Measurements from ENCODE around the gene FNDC3B.

The FNDC3B gene

GRCh38 chr3:172388412-172389078 lies 349.2 kb downstream of the FNDC3B start:
- no peak for FAIRE-seq

GRCh38 chr3:172390792-172391191 lies 351.4 kb downstream of the FNDC3B start:
- no peak for FAIRE-seq

- no peak for FAIRE-seq
Observed at GRCh38 chr3:172391592-172392302, 352.4 kb downstream of the FNDC3B start.

GRCh38 chr3:172394692-172395091 lies 355.3 kb downstream of the FNDC3B start:
- FAIRE-seq, result no peak

GRCh38 chr3:172396400-172396799 lies 357.0 kb downstream of the FNDC3B start:
- no peak for FAIRE-seq

GRCh38 chr3:172397716-172398405 lies 358.5 kb downstream of the FNDC3B start:
- no peak for FAIRE-seq

GRCh38 chr3:172398484-172398883 lies 359.1 kb downstream of the FNDC3B start:
- no peak for FAIRE-seq

- no peak for FAIRE-seq
Observed at GRCh38 chr3:172402090-172402489, 362.7 kb downstream of the FNDC3B start.

GRCh38 chr3:172402892-172403643 lies 363.7 kb downstream of the FNDC3B start:
- no peak for FAIRE-seq

GRCh38 chr3:172404237-172404962 lies 365.0 kb downstream of the FNDC3B start:
- no peak for FAIRE-seq

- no peak for FAIRE-seq
Observed at GRCh38 chr3:172405914-172406313, 366.5 kb downstream of the FNDC3B start.

GRCh38 chr3:172407872-172408271 lies 368.5 kb downstream of the FNDC3B start:
- FAIRE-seq, result no peak

- FAIRE-seq, result no peak
Observed at GRCh38 chr3:172410702-172411477, 371.5 kb downstream of the FNDC3B start.

GRCh38 chr3:172411478-172411947 lies 372.1 kb downstream of the FNDC3B start:
- FAIRE-seq, result no peak

- no peak for FAIRE-seq
Observed at GRCh38 chr3:172415323-172415722, 375.9 kb downstream of the FNDC3B start.

- FAIRE-seq, result no peak
Observed at GRCh38 chr3:172437713-172438112, 398.3 kb downstream of the FNDC3B start.

GRCh38 chr3:172438186-172438585 lies 398.8 kb downstream of the FNDC3B start:
- FAIRE-seq, result no peak

GRCh38 chr3:172441581-172441980 lies 402.2 kb downstream of the FNDC3B start:
- FAIRE-seq, result no peak

- FAIRE-seq, result no peak
Observed at GRCh38 chr3:172442606-172443005, 403.2 kb downstream of the FNDC3B start.

GRCh38 chr3:172444821-172445220 lies 405.4 kb downstream of the FNDC3B start:
- no peak for FAIRE-seq

GRCh38 chr3:172446198-172446597 lies 406.8 kb downstream of the FNDC3B start:
- FAIRE-seq, result no peak

All from TTC549 (cell line).